Measurements from ENCODE around the gene SCIN.

The SCIN gene

DNA sequence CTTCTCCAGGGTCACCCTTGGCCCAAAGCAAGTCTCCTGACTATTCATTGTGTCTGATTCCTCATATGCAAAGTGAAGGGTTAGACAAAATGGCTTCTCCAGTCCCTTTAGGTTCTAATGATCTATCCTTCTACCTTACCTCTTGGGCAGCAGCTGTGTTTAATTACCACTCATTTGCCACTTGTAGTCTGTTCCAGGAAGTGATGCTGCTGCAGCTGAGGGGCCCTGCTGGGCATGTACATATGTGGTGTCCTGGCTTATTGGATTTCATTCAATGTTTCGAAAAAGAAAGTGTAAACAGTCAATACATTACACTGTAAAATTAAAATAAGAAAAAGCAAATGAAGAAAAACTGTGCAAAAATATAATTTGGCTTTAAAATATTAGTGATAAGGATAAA lies 36.6 kb downstream of the SCIN start:
- no peak overlapping the region for H3K27ac ChIP-seq
- no peak for DNase-seq (ENCODE audit: low read depth, low spot score)

DNA sequence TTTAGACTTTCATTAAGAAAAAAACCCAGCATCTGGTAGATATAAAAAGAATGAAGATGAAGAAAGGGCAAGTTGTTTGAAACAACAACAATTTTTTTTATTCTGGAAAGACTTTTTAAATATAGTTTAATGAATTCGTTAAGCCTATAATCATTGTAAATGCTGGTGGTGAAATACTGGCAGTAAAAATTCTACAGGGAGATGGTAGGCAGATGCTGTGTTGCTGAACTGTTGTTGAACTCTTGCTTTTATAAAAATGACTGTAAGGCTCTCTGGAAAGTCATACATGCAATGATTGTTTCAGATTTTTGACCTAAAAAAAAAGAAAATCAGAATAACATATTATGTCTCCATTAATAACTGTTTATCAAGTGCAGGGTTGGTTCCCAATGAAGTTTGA lies 39.0 kb downstream of the SCIN start:
- H3K27ac ChIP-seq = no peak overlapping the region
- DNase-seq (ENCODE audit: low read depth, low spot score) = no peak

DNA sequence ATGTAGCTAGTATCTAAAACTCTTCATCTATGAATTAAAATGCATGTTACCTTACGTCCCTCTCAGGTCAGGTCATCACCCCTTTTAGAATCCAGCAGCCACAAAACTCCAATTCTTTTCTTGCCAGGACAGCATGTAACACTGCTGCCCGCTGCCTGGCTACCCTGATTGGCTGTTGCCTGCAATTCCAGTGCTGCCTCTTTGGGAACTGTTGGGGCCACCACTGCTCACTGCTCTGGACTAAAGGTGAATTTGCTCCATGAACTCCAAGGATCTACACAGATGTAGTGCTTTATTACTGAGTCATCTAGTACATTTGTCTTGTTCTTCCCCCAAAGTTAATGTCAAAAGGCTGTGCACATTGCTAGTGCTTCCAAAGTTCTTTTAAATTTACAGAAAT lies 40.4 kb downstream of the SCIN start:
- no peak for DNase-seq (ENCODE audit: low read depth, low spot score)
- no peak overlapping the region for H3K27ac ChIP-seq

DNA sequence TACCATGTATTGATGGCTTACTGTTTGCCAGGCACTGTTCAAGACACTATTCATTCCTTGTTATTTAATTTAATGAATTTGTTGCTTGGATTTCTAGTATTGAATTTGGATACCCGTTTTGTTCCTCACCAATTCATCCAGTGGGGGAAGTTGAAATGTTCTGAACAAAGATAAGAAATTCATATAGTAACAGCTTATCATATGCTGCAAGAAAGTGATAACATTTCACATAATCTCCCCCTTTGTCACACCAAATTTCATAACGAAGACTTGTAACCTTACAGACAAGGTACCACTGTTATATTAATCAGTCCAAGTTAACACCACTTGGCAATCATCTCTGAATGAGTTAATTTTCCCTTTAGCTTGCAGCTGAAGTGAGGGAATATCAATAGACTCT lies 42.1 kb downstream of the SCIN start:
- no peak overlapping the region for H3K27ac ChIP-seq
- no peak for DNase-seq (ENCODE audit: low read depth, low spot score)

DNA sequence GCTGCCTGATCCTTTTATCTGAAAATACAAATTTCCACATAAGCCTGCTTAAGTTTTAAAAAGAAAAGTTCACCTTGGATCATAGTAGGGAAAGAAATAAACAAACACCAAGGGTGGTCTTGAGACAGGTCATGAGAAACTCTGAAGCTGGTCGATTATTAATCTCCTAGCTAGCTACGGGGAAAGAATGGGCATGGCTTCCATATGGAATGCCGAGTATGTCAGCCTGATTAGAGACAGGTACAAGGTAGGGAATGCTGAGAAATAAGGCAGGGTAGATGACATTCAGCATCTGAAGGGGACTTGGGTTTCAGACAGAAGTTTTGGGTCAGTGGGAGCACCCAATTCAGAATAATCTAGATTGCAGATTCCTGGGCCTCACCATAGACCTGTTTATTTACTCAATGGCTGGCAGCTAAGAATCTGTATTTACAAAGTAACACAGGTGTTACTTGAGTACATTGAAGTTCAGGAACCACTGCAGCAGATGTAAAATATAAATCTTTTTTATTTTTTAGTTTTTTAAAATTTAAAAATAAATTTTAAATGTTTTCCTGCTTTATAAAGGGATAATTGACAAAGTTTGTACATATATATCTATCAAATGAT lies 49.0 kb downstream of the SCIN start:
- no peak for DNase-seq (ENCODE audit: low read depth, low spot score)

DNA sequence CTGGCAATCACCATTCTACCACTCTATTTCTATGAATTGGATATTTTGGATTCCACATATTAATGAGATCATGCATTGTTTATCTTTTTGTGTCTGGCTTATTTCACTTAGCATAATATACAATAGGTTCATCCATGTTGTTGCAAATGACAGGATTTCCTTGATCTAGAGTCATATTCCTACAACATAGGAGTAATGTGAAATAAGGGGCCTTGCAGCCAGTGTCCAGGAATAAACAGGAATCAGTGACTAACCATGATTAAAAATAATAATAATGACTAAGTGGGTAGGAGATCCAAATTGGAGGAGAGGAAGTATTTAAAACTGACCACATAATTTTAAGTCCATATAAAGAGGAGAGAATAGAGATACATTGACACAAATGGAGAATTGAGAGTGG lies 49.9 kb downstream of the SCIN start:
- H3K27ac ChIP-seq = no peak overlapping the region
- DNase-seq (ENCODE audit: low read depth, low spot score) = no peak

More for the DNA sequence above, 49.0 kb downstream of the SCIN start:
- no peak overlapping the region for H3K27ac ChIP-seq

DNA sequence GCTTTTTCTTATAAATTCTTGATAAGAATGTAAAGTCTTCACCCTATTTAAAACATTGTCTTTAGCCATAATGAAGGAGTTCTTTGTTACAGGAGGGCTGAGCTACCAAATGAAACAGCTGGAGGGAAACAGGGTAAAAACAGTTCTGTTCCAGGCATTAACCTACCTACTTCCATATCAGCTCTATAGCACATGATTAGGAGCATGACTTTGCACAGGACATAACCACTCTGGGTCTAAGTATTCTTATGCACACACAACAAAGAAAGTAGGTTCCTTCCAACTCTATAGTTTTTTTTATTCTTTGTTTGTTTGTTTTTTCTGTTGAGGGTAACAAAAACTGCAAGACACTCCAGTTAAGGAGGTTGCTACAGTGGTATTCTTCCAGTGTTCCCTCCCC lies 52.7 kb downstream of the SCIN start:
- no peak for DNase-seq (ENCODE audit: low read depth, low spot score)
- H3K27ac ChIP-seq = no peak overlapping the region

DNA sequence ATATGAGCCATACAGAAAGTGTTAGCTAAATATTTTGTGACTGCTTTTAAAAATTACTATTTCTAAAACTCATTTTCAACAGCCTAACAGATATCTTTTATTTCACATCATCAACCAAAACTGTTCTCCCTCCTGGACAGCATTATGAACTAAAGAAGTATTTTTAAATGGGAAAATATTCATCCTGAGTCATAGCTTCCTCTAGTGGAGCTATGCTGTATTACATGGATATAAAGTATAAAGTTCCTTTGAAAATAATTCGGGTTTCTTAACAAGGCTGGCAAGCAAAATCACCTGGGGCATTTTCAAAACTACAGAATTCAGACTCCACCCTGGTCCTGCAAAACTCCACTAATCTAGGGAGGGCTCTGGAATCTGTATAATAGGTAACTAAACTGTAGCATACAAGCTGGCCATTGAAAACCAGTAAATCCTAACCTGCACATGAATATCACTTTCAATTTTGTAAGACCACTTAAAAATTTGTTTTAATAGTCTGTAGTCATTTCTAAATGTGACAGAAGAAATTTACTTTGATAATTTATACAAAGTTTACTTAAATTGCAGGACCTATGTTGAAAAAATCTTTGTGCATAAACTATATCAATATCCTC lies 53.5 kb downstream of the SCIN start:
- H3K27ac ChIP-seq = no peak overlapping the region
- DNase-seq (ENCODE audit: low read depth, low spot score) = no peak

DNA sequence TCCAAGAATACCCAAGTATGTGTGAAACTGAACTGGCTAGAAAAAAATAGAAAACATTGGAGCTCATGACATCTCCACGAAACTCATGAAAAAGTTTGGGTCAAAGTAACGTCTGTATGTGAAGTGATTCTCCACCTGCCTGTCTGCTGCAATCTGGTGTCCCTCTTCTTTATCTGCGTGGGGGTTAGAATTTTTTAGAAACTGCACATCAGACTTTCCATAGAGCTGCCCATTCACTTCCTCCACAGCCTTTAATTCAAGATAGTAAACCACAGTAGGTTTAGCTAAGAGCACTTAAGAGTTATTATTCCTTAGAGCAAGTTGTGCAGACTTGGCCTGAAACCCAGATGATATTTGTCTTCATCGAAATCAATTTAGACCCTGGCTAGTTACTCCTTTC lies 55.3 kb downstream of the SCIN start:
- no peak for DNase-seq (ENCODE audit: low read depth, low spot score)
- no peak overlapping the region for H3K27ac ChIP-seq

DNA sequence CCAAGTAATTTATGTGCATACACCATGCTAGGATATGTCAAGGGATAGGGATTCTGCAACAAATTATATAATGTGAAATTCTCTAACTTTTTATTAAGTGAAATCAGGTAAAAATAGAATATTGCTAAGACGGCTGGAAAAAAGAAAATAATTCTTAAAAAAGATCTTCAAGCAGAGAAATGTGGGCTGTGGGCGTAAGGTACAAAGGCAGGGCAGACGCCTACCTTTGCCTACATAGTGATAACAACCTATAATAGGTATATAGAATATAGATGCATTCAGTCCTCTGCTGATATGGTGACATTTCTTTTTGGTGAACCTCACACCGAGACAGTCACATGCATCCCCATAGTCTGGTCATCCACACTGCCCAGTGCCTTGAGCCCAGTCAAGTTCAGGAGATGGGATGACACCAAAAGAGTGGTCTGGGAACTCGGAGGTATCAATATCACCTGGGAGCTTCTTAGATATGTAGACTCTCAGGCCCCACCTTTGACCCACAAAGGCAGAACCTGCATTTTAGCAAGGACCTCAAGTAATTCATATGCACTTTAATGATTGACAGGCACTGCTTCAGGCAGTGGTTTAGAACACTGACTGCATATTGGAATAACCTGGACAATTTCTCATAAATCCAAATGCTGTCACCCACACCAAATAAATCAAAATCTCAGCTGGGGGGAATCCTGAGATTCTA lies 59.4 kb downstream of the SCIN start:
- no peak for DNase-seq (ENCODE audit: low read depth, low spot score)
- H3K27ac ChIP-seq = no peak overlapping the region

DNA sequence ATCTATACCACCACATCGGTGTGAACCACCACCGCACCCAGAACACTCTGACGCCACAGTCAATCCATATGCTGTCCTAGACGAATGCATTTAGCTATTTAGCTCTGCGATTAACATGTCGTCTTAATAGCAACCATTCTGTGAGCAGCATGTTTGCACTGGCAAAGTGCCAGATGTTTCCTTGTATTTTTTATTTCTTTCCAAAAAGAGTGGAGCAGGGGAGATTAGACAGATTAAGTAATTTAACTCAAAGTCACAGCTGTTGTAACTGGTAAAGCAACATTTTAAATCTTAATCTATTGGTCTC lies 59.9 kb downstream of the SCIN start:
- no peak for DNase-seq (ENCODE audit: low read depth, low spot score)
- no peak overlapping the region for H3K27ac ChIP-seq

DNA sequence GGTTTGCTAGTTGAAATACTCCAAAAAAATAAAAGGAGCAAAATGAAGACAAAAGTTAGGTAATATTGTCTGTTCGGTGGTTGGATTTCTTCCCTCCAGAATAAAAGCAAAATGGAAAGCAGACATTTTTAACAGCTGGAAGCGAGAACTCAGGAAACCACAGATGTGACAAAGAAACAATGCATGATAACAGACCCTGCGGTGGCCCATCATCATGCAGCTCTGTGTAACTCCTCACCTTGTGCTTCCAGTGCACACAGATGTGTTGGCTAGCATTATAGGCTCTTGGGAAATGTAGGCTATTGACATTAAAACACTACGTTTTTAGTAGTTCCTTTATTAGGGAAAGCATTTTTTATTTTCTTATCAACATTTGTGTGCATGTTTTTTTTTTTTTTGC lies 63.1 kb downstream of the SCIN start:
- no peak overlapping the region for H3K27ac ChIP-seq
- no peak for DNase-seq (ENCODE audit: low read depth, low spot score)

DNA sequence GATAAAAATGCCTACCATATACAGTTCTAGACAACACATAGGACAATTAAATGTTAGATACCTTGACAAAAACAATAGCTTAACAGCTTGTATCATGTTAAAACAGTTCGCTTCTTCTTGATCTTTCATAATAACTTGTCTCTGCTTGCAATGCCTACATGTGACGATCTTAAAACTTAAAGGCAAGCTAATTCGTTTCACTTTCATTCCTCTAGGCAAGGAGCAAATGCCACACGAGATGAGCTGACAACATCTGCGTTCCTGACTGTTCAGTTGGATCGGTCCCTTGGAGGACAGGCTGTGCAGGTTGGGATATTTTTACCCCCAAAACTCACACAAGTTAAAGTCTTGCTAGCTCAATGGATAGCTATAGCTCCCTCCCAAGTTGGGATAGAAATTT lies 65.3 kb downstream of the SCIN start:
- DNase-seq (ENCODE audit: low read depth, low spot score) = no peak
- no peak overlapping the region for H3K27ac ChIP-seq

DNA sequence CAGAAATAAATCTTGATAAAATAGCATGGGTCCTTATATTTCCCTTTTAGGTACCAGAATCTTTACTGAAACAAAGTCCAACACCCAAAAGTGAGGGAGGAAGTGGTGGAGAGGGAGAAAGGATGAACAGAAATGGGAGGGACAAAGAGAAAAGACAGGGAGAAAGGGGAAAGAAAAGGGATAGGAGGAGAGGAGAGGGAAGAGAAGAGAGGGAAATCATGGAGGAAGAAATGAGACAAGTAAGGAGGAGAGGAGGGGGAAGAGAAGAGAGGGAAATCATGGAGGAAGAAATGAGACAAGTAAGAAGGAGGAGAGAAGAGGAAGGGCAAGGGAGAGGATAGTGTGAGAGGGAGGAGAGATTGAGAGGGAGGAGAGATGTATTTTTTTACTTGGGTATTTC lies 66.8 kb downstream of the SCIN start:
- H3K27ac ChIP-seq = no peak overlapping the region
- DNase-seq (ENCODE audit: low read depth, low spot score) = no peak

DNA sequence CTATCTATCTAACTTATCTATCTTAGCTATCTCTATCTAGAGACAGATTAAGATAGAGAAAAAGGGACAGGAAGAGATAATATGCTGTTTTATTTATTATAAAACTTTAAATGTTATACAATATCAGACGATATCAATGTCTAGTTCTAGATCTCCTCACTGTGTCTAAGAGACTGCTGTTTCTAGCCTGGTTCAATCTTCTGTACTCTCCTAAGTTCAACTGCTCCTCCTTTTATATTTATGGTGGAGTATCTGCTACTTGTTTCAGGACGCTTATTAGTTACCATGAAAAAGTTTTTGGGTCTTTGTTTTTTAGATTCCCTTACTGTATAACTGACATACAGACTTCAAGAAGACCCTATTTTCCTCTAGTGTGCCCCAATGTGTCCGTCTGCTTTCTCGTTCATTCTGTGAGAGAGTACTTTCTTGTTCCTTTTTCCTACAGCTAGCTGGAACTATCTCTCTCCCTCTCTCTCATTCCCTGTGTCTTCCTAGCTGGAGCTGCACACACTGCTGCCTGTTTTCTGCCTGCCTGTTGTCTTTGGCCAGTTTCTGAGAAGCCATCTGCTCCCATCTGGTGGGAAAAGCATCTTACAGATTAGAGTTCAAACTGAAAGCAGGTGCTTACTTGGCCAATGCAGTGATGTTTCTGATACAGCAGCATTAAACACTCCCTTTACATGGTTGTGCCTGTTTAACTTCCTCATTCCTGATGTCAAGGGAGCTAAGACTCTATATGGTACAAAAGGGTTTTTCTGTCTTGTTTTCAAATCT lies 67.5 kb downstream of the SCIN start:
- DNase-seq (ENCODE audit: low read depth, low spot score) = no peak
- no peak overlapping the region for H3K27ac ChIP-seq

DNA sequence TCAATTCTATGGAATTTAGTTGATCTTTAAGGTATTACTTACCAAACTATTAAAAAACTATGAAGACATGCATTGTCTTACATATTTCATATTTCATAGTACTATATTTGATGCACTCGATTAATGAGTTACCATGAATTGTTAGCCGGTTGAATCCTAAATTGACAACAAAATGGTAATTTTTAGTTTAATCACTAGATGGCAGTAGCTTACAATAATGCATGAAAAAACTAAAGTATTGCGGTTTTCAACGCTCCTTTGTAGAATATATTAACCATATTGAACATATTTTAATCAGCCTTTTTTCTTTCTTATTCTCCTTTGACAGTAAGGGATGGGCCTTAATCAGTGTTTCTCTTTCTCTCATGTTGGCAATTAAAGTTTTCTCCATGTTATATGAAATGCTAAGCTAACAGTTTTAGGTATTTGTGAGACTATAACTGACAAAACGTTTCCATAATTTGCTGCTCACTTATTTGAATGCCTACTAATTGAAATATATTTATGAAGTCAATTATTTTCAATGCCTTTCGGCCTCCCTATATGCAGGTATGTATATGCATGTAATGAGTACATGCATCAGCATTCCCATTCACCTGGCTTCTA lies 68.4 kb downstream of the SCIN start:
- no peak for DNase-seq (ENCODE audit: low read depth, low spot score)
- H3K27ac ChIP-seq = no peak overlapping the region

DNA sequence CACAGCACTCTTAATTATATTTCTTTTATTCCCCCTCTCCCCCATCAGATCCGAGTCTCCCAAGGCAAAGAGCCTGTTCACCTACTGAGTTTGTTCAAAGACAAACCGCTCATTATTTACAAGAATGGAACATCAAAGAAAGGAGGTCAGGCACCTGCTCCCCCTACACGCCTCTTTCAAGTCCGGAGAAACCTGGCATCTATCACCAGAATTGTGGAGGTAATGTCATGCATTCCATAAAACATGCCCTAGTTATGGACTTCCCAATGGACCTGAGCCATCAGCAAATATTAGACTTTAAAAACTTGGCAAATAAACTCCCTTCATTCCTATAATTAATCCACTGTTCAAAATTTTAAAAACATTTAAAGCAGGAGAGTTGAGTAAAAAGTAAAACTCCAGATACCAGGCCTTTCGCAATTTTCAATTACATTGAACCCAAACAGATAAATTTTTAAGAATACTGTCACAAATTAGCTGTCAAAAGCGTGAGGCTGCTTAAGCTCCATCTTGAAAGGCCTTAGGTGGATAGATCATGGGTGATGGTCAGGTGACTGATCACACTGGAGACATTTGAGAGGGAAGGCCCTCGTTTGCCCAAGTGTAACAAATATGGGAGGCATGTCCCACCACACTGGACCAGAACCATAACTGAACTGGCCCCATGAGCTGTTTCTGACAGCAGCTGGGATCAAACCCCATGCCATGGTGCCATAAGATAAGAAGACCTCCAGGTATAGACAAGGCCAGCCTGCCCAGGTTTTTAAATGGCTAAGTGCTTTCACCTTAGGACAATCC lies 70.0 kb downstream of the SCIN start:
- H3K27ac ChIP-seq = no peak overlapping the region
- DNase-seq (ENCODE audit: low read depth, low spot score) = no peak

DNA sequence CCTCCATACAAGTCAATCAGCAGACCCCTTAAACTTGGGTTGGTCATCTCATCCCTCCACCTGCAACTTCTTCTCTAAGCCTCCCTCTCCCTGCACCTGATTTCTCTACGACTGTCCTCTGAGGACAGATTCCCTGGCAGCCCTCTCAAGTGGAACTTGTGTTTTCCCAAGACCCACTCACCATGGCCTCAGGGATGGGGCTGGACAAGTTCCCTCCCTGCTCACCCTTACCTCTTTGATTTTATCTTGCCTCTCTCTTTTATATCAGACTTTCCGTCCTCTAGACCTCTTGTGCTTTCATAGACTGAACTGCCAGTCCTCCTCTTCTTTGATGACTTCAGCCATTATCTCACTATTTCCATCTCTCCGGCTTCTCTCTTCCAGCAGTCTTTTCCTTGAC lies 70.7 kb downstream of the SCIN start:
- DNase-seq (ENCODE audit: low read depth, low spot score) = no peak
- no peak overlapping the region for H3K27ac ChIP-seq

DNA sequence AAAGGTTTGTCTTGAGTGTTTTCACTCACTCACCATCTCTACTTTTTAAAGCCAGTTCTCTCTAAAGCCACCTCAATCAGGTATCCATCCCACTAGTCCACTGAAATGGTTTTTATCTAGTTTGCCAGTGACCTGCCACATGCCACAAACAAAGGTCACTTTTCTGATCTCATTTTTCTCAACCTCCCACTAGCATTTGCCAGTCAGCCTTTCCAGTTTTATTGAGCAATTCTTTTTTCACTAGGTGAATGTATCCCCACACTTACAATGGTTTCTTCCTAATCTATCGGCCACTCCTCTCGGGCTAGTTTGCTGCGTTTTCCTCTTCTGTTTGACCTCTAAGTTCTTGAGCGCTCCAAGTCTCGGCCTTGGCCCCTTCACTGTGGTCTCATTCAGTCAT lies 72.0 kb downstream of the SCIN start:
- no peak for DNase-seq (ENCODE audit: low read depth, low spot score)
- H3K27ac ChIP-seq = no peak overlapping the region

DNA sequence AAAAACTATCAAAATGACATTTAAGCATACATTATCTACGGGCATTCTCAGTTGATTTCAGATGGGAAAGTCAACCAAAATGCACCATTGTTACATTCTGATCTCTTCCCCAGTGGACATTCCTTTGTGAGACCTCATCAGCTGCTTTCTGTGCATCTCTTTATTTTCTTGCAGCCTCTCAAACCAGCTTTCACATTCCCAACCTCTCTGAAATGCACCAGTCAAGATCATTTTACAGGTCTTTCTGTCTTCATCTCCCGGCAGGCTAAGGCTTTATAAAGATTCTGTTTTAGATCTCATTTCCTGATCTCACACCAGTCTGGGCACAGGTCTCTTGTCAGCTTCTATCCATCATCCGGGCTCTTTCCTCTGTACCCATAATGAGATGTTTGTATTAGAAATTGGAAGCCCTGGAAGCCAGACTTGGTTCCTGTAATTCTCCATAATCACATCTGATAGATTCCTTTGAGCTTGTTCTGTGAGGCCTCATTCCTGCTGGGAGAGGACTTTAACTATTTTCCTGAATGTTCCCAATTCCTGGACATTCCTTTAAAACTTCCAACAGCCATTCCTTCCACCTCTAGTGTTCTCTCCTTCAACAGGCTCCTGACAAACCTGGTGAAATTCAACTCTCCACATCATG lies 72.6 kb downstream of the SCIN start:
- H3K27ac ChIP-seq = no peak overlapping the region
- DNase-seq (ENCODE audit: low read depth, low spot score) = no peak

All from epithelial cell of prostate (primary cell).